Measurements from ENCODE around the gene SLC16A11.
"Not testable (repeated sequence)": the region's sequence is repeated elsewhere in the genome, so short reads cannot be mapped to it uniquely, and the experiment has no call there.

- TF ChIP-seq EZH2 (IDR thresholded peaks at IDR 0.05; ENCODE audit: borderline replicate concordance, low read depth, low read length); ASH1L (IDR thresholded peaks at IDR 0.05; ENCODE audit: borderline replicate concordance, low read depth, partially characterized antibody): not testable (repeated sequence)
- TF ChIP-seq, protein P1, sequence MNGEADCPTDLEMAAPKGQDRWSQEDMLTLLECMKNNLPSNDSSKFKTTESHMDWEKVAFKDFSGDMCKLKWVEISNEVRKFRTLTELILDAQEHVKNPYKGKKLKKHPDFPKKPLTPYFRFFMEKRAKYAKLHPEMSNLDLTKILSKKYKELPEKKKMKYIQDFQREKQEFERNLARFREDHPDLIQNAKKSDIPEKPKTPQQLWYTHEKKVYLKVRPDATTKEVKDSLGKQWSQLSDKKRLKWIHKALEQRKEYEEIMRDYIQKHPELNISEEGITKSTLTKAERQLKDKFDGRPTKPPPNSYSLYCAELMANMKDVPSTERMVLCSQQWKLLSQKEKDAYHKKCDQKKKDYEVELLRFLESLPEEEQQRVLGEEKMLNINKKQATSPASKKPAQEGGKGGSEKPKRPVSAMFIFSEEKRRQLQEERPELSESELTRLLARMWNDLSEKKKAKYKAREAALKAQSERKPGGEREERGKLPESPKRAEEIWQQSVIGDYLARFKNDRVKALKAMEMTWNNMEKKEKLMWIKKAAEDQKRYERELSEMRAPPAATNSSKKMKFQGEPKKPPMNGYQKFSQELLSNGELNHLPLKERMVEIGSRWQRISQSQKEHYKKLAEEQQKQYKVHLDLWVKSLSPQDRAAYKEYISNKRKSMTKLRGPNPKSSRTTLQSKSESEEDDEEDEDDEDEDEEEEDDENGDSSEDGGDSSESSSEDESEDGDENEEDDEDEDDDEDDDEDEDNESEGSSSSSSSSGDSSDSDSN (IDR thresholded peaks at IDR 0.05; ENCODE audit: borderline replicate concordance in 1 of 2, low read depth in 2 of 2, low read length in 2 of 2): not testable (repeated sequence)
Measured at GRCh38 chr17:7046725-7047397, 3.0 kb upstream of the SLC16A11 start.
